Measurements from ENCODE around the gene FRS3. TPM values are rescaled to one million over a fixed set of nuclear protein-coding genes. Genes with fewer than 3 reads are reported as not detected.

The FRS3 gene
- total RNA-seq, 1 experiment from 2014 or later: 4.5 TPM

DNA sequence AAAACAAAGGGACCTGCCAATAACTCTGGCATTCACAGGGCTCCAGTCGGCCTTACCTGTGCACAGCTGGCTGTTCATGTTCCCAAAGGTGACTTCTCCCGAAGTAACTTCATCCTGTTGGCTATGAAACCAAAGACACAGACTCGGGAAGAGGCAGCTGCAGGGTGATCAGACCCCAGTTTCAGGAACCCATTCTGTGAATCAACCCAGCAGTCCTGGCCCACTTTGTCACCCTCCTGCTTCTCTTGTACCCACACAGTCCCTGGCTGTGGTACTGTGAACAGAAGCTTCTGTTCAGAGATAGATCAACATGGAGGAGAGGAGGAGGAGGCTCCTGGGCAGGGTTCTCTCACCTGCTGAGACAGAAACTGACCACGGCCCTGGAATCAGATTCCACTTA is 23.8 kb downstream of the FRS3 start:
- Histone ChIP-seq H3K4me3 (no peak overlapping the region), H2AFZ (no peak overlapping the region), H3K9me2 (ENCODE audit: insufficient read depth) (no peaks in the 10 kb centered on the region), H3K27me3 (ENCODE audit: insufficient read depth, low read depth) (no peaks in the 10 kb centered on the region), H3K4me2 (no peak overlapping the region), H3K9me3 (ENCODE audit: insufficient read depth, low read depth) (no peaks in the 10 kb centered on the region), H3K79me2 (ENCODE audit: low read depth) (no peaks in the 10 kb centered on the region), H3K27ac (no peak overlapping the region), H3K36me3 (ENCODE audit: low read depth) (no peaks in the 10 kb centered on the region), H4K20me1 (ENCODE audit: insufficient read depth) (no peaks in the 10 kb centered on the region), H3K4me1 (replicated peaks; ENCODE audit: insufficient read depth) (peaks cover 14% of the 10 kb centered on the region; the same call in 1 of the 2 replicates), H3F3A (ENCODE audit: insufficient read depth, low read depth) (0 out of 2 replicates have a peak, but pooled peaks cover 4% of the 10 kb centered on the region)
- DNase-seq: no peak
- CTCF ChIA-PET: no interaction called here
- POLR2A ChIA-PET (ENCODE audit: unreplicated experiment): interaction anchor here (0.5 kb wide), 1 partner anchor 21 kb away, joined by 6 read pairs; no protein-coding TSS in a partner anchor
- no TSS peak for BruUV-seq (replicated peaks)
- TF ChIP-seq, protein P1, sequence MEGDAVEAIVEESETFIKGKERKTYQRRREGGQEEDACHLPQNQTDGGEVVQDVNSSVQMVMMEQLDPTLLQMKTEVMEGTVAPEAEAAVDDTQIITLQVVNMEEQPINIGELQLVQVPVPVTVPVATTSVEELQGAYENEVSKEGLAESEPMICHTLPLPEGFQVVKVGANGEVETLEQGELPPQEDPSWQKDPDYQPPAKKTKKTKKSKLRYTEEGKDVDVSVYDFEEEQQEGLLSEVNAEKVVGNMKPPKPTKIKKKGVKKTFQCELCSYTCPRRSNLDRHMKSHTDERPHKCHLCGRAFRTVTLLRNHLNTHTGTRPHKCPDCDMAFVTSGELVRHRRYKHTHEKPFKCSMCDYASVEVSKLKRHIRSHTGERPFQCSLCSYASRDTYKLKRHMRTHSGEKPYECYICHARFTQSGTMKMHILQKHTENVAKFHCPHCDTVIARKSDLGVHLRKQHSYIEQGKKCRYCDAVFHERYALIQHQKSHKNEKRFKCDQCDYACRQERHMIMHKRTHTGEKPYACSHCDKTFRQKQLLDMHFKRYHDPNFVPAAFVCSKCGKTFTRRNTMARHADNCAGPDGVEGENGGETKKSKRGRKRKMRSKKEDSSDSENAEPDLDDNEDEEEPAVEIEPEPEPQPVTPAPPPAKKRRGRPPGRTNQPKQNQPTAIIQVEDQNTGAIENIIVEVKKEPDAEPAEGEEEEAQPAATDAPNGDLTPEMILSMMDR (conservative IDR thresholded peaks at IDR 0.05): no peak
- TF ChIP-seq EZH2 (IDR thresholded peaks at IDR 0.05; ENCODE audit: low read depth): no peak
- intact Hi-C loops (cut with micrococcal nuclease; ENCODE audit: unreplicated experiment): no loop called here

DNA sequence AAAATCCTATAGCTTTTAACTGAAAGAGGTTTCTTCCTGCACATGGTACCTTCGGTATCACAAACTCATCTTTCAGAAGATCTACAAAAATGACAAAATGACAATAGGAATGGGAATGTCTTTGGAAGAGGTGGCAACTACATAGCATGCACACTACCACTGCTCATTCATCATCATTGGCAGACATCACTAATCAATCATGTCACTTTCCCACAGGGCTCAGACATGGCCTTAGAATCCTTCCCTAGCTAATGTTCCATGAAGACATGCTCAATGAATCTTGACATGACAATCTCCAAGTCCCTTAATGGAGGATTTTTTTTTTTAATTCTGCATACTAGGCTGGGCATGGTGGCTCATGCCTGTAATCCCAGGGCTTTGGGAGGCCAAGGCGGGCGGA is 29.3 kb downstream of the FRS3 start:
- no peaks in the 10 kb centered on the region for H3K27me3 ChIP-seq (ENCODE audit: insufficient read depth, low read depth)
- H3K4me3 ChIP-seq: no peak overlapping the region
- peaks cover 11% of the 10 kb centered on the region; the same call in 1 of the 2 replicates for H3K4me1 ChIP-seq (replicated peaks; ENCODE audit: insufficient read depth)
- no peaks in the 10 kb centered on the region for H4K20me1 ChIP-seq (ENCODE audit: insufficient read depth)
- no peak for TF ChIP-seq EZH2 (IDR thresholded peaks at IDR 0.05; ENCODE audit: low read depth)
- TF ChIP-seq, protein P1 (conservative IDR thresholded peaks at IDR 0.05): no peak
- DNase-seq: no peak
- peaks cover 4% of the 10 kb centered on the region; the same call in 1 of the 2 replicates for H3F3A ChIP-seq (ENCODE audit: insufficient read depth, low read depth)
- H3K9me3 ChIP-seq (ENCODE audit: insufficient read depth, low read depth): no peaks in the 10 kb centered on the region
- no peak overlapping the region for H2AFZ ChIP-seq
- intact Hi-C loops (cut with micrococcal nuclease; ENCODE audit: unreplicated experiment): no loop called here
- no peaks in the 10 kb centered on the region for H3K36me3 ChIP-seq (ENCODE audit: low read depth)
- H3K79me2 ChIP-seq (ENCODE audit: low read depth): no peaks in the 10 kb centered on the region
- BruUV-seq (replicated peaks): no TSS peak
- H3K9me2 ChIP-seq (ENCODE audit: insufficient read depth): no peaks in the 10 kb centered on the region
- no peak overlapping the region for H3K4me2 ChIP-seq
- CTCF ChIA-PET: no interaction called here
- H3K27ac ChIP-seq: no peak overlapping the region
- POLR2A ChIA-PET (ENCODE audit: unreplicated experiment): no interaction called here

DNA sequence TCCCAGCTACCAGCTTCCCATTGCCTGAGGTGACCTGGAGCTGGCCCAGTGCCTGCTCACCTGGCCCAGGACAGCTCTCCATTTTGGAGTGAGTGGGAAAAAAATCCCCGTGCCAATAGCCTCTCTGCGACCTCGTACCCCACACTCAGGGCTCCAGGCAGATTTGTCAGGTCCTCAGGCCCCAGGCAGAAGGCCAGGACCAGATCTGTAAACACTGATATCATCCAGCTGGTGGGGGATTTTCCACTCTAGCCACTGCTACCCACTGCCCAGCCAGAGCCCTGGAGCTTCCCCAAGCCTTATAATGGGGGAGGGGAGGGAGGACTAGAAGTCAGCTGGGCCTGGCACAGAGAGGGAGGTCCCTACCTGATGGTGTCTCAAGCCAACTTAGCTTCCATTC is 31.2 kb downstream of the FRS3 start:
- BruUV-seq (replicated peaks): no TSS peak

More for the DNA sequence above, 31.2 kb downstream of the FRS3 start:
- H3K4me2 ChIP-seq: no peak overlapping the region
- no peaks in the 10 kb centered on the region for H3K27me3 ChIP-seq (ENCODE audit: insufficient read depth, low read depth)
- ChIA-PET CTCF (no interaction called here), POLR2A (ENCODE audit: unreplicated experiment) (no interaction called here)
- intact Hi-C loops (cut with micrococcal nuclease; ENCODE audit: unreplicated experiment): no loop called here
- peaks cover 4% of the 10 kb centered on the region; the same call in 1 of the 2 replicates for H3F3A ChIP-seq (ENCODE audit: insufficient read depth, low read depth)
- no peaks in the 10 kb centered on the region for H3K9me2 ChIP-seq (ENCODE audit: insufficient read depth)
- H3K36me3 ChIP-seq (ENCODE audit: low read depth): no peaks in the 10 kb centered on the region
- TF ChIP-seq, protein P1 (conservative IDR thresholded peaks at IDR 0.05): no peak
- TF ChIP-seq EZH2 (IDR thresholded peaks at IDR 0.05; ENCODE audit: low read depth): no peak
- no peak overlapping the region for H3K27ac ChIP-seq
- no peaks in the 10 kb centered on the region for H3K9me3 ChIP-seq (ENCODE audit: insufficient read depth, low read depth)
- H3K4me3 ChIP-seq: no peak overlapping the region
- DNase-seq: no peak
- H2AFZ ChIP-seq: no peak overlapping the region
- no peaks in the 10 kb centered on the region for H3K79me2 ChIP-seq (ENCODE audit: low read depth)
- H4K20me1 ChIP-seq (ENCODE audit: insufficient read depth): no peaks in the 10 kb centered on the region
- H3K4me1 ChIP-seq (replicated peaks; ENCODE audit: insufficient read depth): peaks cover 18% of the 10 kb centered on the region

Data from PC-9 (cell line).